Stomach (tissue), 19 donors: ENCODE results near the gene CDH16. TPM values are rescaled to one million over a fixed set of nuclear protein-coding genes. Genes with fewer than 3 reads are reported as not detected.

Experiments used
- DNase-seq, 2 donors: peaks; one replicate each; pipeline versions ENCODE4 v3.0.0 to v3.0.0-alpha.2; 2013 to 2019
- H3K27ac ChIP-seq, 5 donors: fragments of 200-600 bp in 4 of 5; sonication (generic) in 4 of 5; one replicate each; pipeline ENCODE4 v1.5.1; 2013 to 2019; ENCODE audit warnings: mild to moderate bottlenecking in 1 of 5, moderate library complexity in 1 of 5
- H3K27me3 ChIP-seq, 3 donors: fragments of 200-600 bp; sonication (generic); one replicate each; pipeline ENCODE4 v1.5.1; 2017 to 2019; ENCODE audit warnings: mixed run types in 1 of 3
- H3K36me3 ChIP-seq, 4 donors: fragments of 200-600 bp; sonication (generic); 1 replicate in 3 of 4; 2 replicates in 1 of 4; pipeline ENCODE4 v1.5.1; 2016 to 2019
- H3K4me1 ChIP-seq, 4 donors: fragments of 200-600 bp; sonication (generic); one replicate each; pipeline ENCODE4 v1.5.1; 2016 to 2019
- H3K4me3 ChIP-seq, 4 donors: fragments of 200-600 bp; sonication (generic) in 3 of 4; one replicate each; pipeline ENCODE4 v1.5.1; 2016 to 2019; ENCODE audit warnings: mild to moderate bottlenecking in 1 of 4
- H3K9me3 ChIP-seq, 4 donors: fragments of 200-600 bp; sonication (generic); one replicate each; pipeline ENCODE4 v1.5.1; 2016 to 2019
- CTCF ChIP-seq, 7 experiments: fragments of 450-650 bp in 4 of 7; fragments of 200-600 bp in 3 of 7; sonication (generic) in 3 of 7; IDR thresholded peaks; one replicate each; pipeline ENCODE4 v1.5.1; 2016 to 2019; ENCODE audit warnings: antibody characterized with exemption in 7 of 7, control low read depth in 2 of 7, mild to moderate bottlenecking in 1 of 7
- EP300 ChIP-seq: sonication (generic); formaldehyde crosslinking; IDR thresholded peaks from one replicate; pipeline ENCODE4 v1.6.1; 2017; ENCODE audit warnings: antibody characterized with exemption
- POLR2A ChIP-seq, 4 donors: fragments of 450-650 bp; IDR thresholded peaks; one replicate each; pipeline ENCODE4 v1.6.1; 2016; ENCODE audit warnings: antibody characterized with exemption in 4 of 4, control low read depth in 2 of 4, mild to moderate bottlenecking in 1 of 4, moderate library complexity in 1 of 4
- POLR2AphosphoS5 ChIP-seq, 3 donors: sonication (generic); formaldehyde crosslinking; IDR thresholded peaks; one replicate each; pipeline ENCODE4 v1.6.1; 2016; ENCODE audit warnings: antibody characterized with exemption in 3 of 3
- WGBS, 5 donors: extraction: QIAGEN DNeasy Blood & Tissue Kit in 3 of 5; methylation state at CpG; one replicate each; pipeline versions ENCODE4 v1.1.5 to v1.1.7; 2013 to 2018; 5-methylcytosine and 5-hydroxymethylcytosine counted together
- intact Hi-C: fragments of 100-400 bp; cut with DNase I; formaldehyde crosslinking; loops from one replicate; pipeline ENCODE4 v1.15.1; 2023; ENCODE audit warnings: low total_unique reads
- long read RNA-seq, 10 donors: transcript quantifications; one replicate each; lab custom pipeline, GENCODE V29; 2026
- polyA plus RNA-seq, 3 donors: library from polyadenylated mRNA; stranded (reverse); fragments of 200-250 nt; gene quantifications; one replicate each; pipeline ENCODE4 v1.2.3, GENCODE V29; 2013
- total RNA-seq, 5 donors: library from RNA; depleted of rRNA; stranded (reverse); fragments of >200 nt; gene quantifications; one replicate each; pipeline versions ENCODE4 v1.1.0 to v1.2.3, GENCODE V29; 2014 to 2016
- donor health status: healthy with polysubstance abuse.
- donor health status: Bipolar disorder and iron deficiency.
- donor health status: healthy.

The CDH16 gene
- total RNA-seq: 1 to 10 TPM in 1 of 5 donors, under 1 TPM in 1, not detected in 3; 0.14 to 1.1 TPM
- polyA plus RNA-seq: 1 to 10 TPM in 1 of 3 donors, not detected in 2; 2.3 TPM
- long read RNA-seq, donor 1: 0 reads
- long read RNA-seq, donor 2: 0 reads
- long read RNA-seq, donor 3: 0 reads
- long read RNA-seq, donor 4: 0 reads
- long read RNA-seq, donor 5: 0 reads
- long read RNA-seq, donor 6: 0 reads
- long read RNA-seq, donor 7: 0 reads
- long read RNA-seq, donor 8: 0 reads
- long read RNA-seq, donor 9: 0 reads
- long read RNA-seq, donor 10: 0 reads

- H3K27ac ChIP-seq: no peak within 1 kb of the TSS
Observed at GRCh38 chr16:66918803-66919568, at the start of gene CDH16. Gene CDH16, minus strand, starts transcription at chr16:66918885. Its CDS starts 820 bp downstream, at chr16:66918065.

GRCh38 chr16:66964049-66964448, 45.4 kb upstream of the CDH16 start:
- no peak overlapping the region for H3K4me3 ChIP-seq
- no peak overlapping the region for H3K27ac ChIP-seq
- H3K4me1 ChIP-seq: peaks cover 0 to 26% (median 11%) of the 10 kb centered on the region in 4 donors
- H3K27me3 ChIP-seq: peaks cover 0 to 16% (median 0%) of the 10 kb centered on the region in 3 donors
- no peaks in the 10 kb centered on the region for H3K9me3 ChIP-seq
- intact Hi-C loops: no loop called here
- no peak for DNase-seq
- no peak for TF ChIP-seq POLR2AphosphoS5 (IDR thresholded peaks at IDR 0.05)
- TF ChIP-seq CTCF (IDR thresholded peaks at IDR 0.05): no peak
- no peak for TF ChIP-seq POLR2A (IDR thresholded peaks at IDR 0.05)
- no peak for TF ChIP-seq EP300
- 61 to 80% (median 65%) methylated on average over 1 to 6 of the region's 6 CpGs; no CpG with 5 or more reads in 1 of the 5 donors for WGBS, 5 donors
- no peaks in the 10 kb centered on the region for H3K36me3 ChIP-seq

More at GRCh38 chr16:66918803-66919568, at the start of gene CDH16:
- TF ChIP-seq POLR2AphosphoS5 (IDR thresholded peaks at IDR 0.05): no peak
- no peak for TF ChIP-seq EP300
- no peak for TF ChIP-seq POLR2A (IDR thresholded peaks at IDR 0.05)
- no peak for TF ChIP-seq CTCF (IDR thresholded peaks at IDR 0.05)
- Histone ChIP-seq H3K4me1 (peaks cover 0 to 50% (median 25%) of the 10 kb centered on the region in 4 donors), H3K27me3 (peaks cover 0 to 28% (median 4%) of the 10 kb centered on the region in 3 donors), H3K4me3 (no peak within 1 kb of the TSS), H3K9me3 (no peaks in the 10 kb centered on the region), H3K36me3 (peaks cover 0 to 8% (median 0%) of the 10 kb centered on the region in 4 donors)
- WGBS, 5 donors: 54 to 66% (median 56%) methylated on average over 6 to 7 of the region's 7 CpGs
- intact Hi-C loops: no loop called here
- no peak for DNase-seq

- WGBS, 5 donors: 18 to 47% (median 29%) methylated on average over 5 of the region's 5 CpGs
- Histone ChIP-seq H3K36me3 (no peaks in the 10 kb centered on the region), H3K27me3 (peaks cover 0 to 16% (median 0%) of the 10 kb centered on the region in 3 donors), H3K4me1 (peaks cover 0 to 26% (median 11%) of the 10 kb centered on the region in 4 donors), H3K9me3 (no peaks in the 10 kb centered on the region), H3K27ac (peak overlapping the region in 3 of 5 donors; percentile 15 to 72 (median 66)), H3K4me3 (no peak overlapping the region)
- intact Hi-C loops: no loop called here
- peak in 1 of 2 donors; percentile 89 for DNase-seq
- TF ChIP-seq CTCF (IDR thresholded peaks at IDR 0.05): no peak
- TF ChIP-seq POLR2A (IDR thresholded peaks at IDR 0.05): no peak
- peak in 1 of 3 donors; percentile 40 for TF ChIP-seq POLR2AphosphoS5 (IDR thresholded peaks at IDR 0.05)
- no peak for TF ChIP-seq EP300
Observed at GRCh38 chr16:66961914-66962313, 43.2 kb upstream of the CDH16 start.

GRCh38 chr16:66961065-66961744, 42.5 kb upstream of the CDH16 start, which contains the start of gene CES3:
Gene CES3, plus strand, starts transcription at chr16:66961266. Its CDS starts 42 bp downstream, at chr16:66961308.
- no peaks in the 10 kb centered on the region for H3K9me3 ChIP-seq
- DNase-seq: peak; percentile 71 to 84
- H3K27ac ChIP-seq: peak within 1 kb of the TSS in 3 of 5 donors; percentile 15 to 72 (median 66)
- intact Hi-C loops: no loop called here
- TF ChIP-seq POLR2A (IDR thresholded peaks at IDR 0.05) (no peak), CTCF (IDR thresholded peaks at IDR 0.05) (peak in 5 of 7 experiments; percentile 21 to 67 (median 48)), POLR2AphosphoS5 (IDR thresholded peaks at IDR 0.05) (peak in 1 of 3 donors; percentile 17)
- no peaks in the 10 kb centered on the region for H3K36me3 ChIP-seq
- WGBS, 5 donors: 60 to 74% (median 71%) methylated on average over 14 to 16 of the region's 16 CpGs
- peaks cover 0 to 26% (median 11%) of the 10 kb centered on the region in 4 donors for H3K4me1 ChIP-seq
- peaks cover 0 to 16% (median 0%) of the 10 kb centered on the region in 3 donors for H3K27me3 ChIP-seq
- H3K4me3 ChIP-seq: peak within 1 kb of the TSS in 1 of 4 donors; percentile 1
